Activated naive CD8-positive, alpha-beta T cell treated with anti-CD3 and anti-CD28 coated beads, Interleukin-2, amount 50 U/mL, for 24 hours (primary cell): Measurements from ENCODE around the gene GPR15.

Source experiments
- ATAC-seq: fragments of 150-1000 bp; cut with Tn5 transposase; one replicate; pipeline ENCODE4 v1.10.0; 2021
- DNase-seq: peaks from one replicate; pipeline ENCODE4 v3.0.0; 2021
- H3K27ac Mint-ChIP-seq: one replicate; pipeline ENCODE4 v1.8.0; 2021; ENCODE audit warnings: mild to moderate bottlenecking, mixed read lengths
- H3K27me3 Mint-ChIP-seq: one replicate; pipeline ENCODE4 v1.8.0; 2021; ENCODE audit warnings: mixed read lengths
- H3K36me3 Mint-ChIP-seq: one replicate; pipeline ENCODE4 v1.8.0; 2021; ENCODE audit warnings: low read depth, mixed read lengths
- H3K4me1 Mint-ChIP-seq: one replicate; pipeline ENCODE4 v1.8.0; 2021; ENCODE audit warnings: mixed read lengths
- H3K4me3 Mint-ChIP-seq: one replicate; pipeline ENCODE4 v1.8.0; 2021; ENCODE audit warnings: mild to moderate bottlenecking, moderate library complexity, mixed read lengths
- H3K9me3 Mint-ChIP-seq: one replicate; pipeline ENCODE4 v1.8.0; 2021; ENCODE audit warnings: mixed read lengths

GPR15 gene

DNA sequence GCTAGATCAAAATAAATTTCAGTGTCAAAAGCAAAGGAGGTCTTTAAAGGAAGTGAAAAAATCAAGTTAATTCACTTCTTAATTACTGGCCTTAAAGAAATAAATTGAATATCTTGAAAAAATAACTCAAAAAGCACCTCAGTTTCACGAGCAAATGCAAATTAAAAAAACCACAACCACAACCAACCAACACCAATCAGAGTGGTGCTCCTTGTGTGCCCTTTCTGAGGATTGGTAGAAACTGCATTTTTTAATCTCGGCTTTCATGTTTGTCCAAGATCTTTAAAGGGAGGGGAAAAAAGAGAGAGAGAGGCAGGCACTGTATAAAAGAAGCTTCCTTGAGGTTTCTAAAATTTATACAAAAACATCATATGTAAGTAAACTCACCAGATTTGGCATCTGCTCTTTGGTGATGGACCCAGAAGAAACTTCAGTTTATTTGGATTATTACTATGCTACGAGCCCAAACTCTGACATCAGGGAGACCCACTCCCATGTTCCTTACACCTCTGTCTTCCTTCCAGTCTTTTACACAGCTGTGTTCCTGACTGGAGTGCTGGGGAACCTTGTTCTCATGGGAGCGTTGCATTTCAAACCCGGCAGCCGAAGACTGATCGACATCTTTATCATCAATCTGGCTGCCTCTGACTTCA, at the start of gene GPR15:
Gene GPR15 (plus strand): TSS at position 357 of the 653 bp plus-strand sequence. CDS start 56 bp downstream, at position 413.
- ATAC-seq (no peak), DNase-seq (no peak)
- Mint-ChIP-seq H3K27ac (peak within 1 kb of the TSS; percentile 29), H3K4me1 (peaks cover 35% of the 10 kb centered on the region), H3K9me3 (no peaks in the 10 kb centered on the region), H3K36me3 (peaks cover 7% of the 10 kb centered on the region), H3K4me3 (peak within 1 kb of the TSS; percentile 62), H3K27me3 (no peaks in the 10 kb centered on the region)

DNA sequence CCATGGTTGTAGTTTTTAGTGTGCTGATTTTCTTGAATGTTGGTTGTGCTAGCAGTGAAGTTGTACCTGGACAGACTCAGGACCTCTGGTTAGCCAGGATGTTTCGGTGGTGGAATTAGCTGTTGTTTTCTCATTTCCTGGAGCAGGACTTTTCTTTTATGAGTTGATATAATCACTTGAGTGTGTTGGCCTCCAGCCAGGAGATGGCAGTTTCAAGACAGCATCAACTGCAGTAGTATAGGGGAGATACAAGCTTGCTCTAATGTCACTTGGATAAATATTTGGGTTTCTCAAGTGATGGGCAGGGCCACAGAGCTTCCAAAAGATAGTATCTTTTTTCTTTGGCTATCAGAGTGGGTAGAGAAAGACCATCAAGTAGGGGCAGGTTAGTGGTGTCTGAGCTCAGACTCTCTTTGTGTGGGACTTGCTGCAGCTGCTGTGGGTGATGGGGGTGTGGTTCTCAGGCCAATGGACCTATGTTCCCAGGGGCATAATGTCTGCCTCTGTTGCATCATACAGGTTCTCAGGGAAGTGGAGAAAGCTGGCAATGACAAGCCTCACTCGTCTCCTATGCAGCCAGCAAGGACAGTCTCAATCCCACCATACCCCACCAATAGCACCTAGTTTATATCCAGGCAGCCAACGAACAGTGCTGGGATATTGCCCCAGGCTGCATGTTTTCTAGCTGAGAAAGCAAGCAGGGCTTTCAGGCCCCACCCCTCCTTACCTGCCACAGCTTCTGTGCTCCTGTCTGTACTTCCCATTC, 48.9 kb upstream of the GPR15 start:
- no peaks in the 10 kb centered on the region for H3K4me1 Mint-ChIP-seq
- no peak overlapping the region for H3K4me3 Mint-ChIP-seq
- no peak overlapping the region for H3K27ac Mint-ChIP-seq
- peaks cover 52% of the 10 kb centered on the region for H3K9me3 Mint-ChIP-seq
- peaks cover 10% of the 10 kb centered on the region for H3K36me3 Mint-ChIP-seq
- H3K27me3 Mint-ChIP-seq = peaks cover 2% of the 10 kb centered on the region
- ATAC-seq (no peak), DNase-seq (no peak)

DNA sequence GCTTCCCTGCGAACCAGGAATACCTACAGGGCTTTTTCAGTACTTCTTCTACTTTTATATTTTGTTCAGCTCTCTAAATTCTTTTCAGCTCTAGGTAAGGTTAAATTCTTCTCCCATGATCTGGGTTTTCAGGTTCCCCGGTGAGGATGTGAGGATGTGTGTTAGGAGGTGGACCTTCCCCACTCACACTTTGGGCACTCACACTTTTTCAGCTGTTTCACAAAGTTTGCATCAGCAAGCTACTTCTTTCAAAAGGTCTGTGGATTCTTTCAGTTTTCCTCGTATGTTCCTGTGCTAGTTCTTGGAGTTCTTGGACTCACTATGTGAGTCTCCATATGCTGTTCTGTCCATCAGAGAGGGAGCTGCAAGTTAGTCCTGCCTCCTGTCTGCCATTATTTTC, 48.2 kb upstream of the GPR15 start:
- DNase-seq (no peak), ATAC-seq (no peak)
- Mint-ChIP-seq H3K4me3 (no peak overlapping the region), H3K9me3 (peaks cover 57% of the 10 kb centered on the region), H3K27ac (no peak overlapping the region), H3K36me3 (peaks cover 10% of the 10 kb centered on the region), H3K27me3 (peaks cover 2% of the 10 kb centered on the region), H3K4me1 (no peaks in the 10 kb centered on the region)

DNA sequence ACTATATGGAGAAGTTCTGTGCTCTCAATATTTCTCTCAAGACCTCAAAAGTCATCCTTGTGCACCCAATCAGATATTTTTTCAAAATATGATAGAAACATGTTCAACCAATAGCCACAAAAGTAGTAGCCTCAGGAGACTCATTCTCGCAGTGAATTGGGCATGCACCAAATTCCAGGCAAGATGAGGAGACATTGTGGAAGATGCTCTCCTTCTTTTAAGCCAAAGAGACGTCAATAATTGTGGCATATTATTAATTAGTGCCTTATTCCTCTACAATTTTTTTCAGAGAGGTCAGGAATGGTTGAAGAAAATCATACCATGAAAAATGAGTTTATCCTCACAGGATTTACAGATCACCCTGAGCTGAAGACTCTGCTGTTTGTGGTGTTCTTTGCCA, 34.4 kb upstream of the GPR15 start, which contains the start of gene OR5K2:
Gene OR5K2 (plus strand): TSS at position 301 of the 400 bp plus-strand sequence. CDS start 0 bp downstream, at position 301.
- H3K36me3 Mint-ChIP-seq = peaks cover 1% of the 10 kb centered on the region
- H3K27ac Mint-ChIP-seq = no peak within 1 kb of the TSS
- H3K27me3 Mint-ChIP-seq = no peaks in the 10 kb centered on the region
- DNase-seq (no peak), ATAC-seq (no peak)
- H3K9me3 Mint-ChIP-seq = no peaks in the 10 kb centered on the region
- H3K4me3 Mint-ChIP-seq = no peak within 1 kb of the TSS
- H3K4me1 Mint-ChIP-seq = no peaks in the 10 kb centered on the region

DNA sequence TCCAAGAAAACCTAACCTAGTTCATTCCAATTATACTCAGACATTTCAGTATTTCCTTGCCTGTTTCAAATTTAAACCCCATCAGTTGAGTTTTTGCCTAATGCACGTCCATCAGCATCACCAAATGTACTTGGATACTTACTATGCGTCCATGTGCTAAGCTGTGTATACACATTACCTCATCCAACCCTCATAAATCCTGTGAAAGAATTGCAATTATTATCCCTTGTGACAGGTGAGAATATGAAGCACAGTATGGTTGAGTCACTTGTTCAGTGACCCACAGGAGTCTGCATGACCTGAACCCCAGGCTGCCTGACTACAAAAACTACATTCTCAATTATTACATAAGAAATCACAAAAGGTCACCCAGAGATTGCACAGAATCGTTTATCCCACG, 31.8 kb upstream of the GPR15 start:
- H3K4me1 Mint-ChIP-seq = peaks cover 13% of the 10 kb centered on the region
- H3K4me3 Mint-ChIP-seq = no peak overlapping the region
- peaks cover 10% of the 10 kb centered on the region for H3K36me3 Mint-ChIP-seq
- no peak for DNase-seq
- H3K9me3 Mint-ChIP-seq = no peaks in the 10 kb centered on the region
- ATAC-seq = no peak
- no peaks in the 10 kb centered on the region for H3K27me3 Mint-ChIP-seq
- H3K27ac Mint-ChIP-seq = no peak overlapping the region

DNA sequence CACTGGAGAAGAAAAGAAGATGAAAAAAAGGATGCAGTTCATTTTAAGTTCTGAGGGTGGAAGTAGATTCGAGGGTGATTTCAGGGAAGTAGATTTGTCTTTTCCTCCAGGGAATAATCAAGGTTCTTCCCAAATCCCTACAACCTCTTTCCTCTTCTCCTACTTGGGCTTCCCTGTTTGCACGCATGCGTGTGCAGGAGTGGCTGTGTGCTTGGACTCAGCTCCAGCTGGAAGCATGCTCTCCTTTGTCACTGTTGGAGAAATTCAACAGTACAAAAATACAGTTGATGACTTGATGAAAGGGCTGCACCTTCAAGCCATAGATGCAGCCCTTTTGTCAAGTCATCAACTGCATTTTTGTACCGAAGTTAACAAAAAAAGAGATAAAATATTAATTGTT, 30.5 kb upstream of the GPR15 start:
- no peaks in the 10 kb centered on the region for H3K27me3 Mint-ChIP-seq
- DNase-seq = no peak
- no peak overlapping the region for H3K4me3 Mint-ChIP-seq
- H3K27ac Mint-ChIP-seq = no peak overlapping the region
- H3K36me3 Mint-ChIP-seq = peaks cover 13% of the 10 kb centered on the region
- ATAC-seq = no peak
- H3K9me3 Mint-ChIP-seq = no peaks in the 10 kb centered on the region
- H3K4me1 Mint-ChIP-seq = peaks cover 13% of the 10 kb centered on the region

DNA sequence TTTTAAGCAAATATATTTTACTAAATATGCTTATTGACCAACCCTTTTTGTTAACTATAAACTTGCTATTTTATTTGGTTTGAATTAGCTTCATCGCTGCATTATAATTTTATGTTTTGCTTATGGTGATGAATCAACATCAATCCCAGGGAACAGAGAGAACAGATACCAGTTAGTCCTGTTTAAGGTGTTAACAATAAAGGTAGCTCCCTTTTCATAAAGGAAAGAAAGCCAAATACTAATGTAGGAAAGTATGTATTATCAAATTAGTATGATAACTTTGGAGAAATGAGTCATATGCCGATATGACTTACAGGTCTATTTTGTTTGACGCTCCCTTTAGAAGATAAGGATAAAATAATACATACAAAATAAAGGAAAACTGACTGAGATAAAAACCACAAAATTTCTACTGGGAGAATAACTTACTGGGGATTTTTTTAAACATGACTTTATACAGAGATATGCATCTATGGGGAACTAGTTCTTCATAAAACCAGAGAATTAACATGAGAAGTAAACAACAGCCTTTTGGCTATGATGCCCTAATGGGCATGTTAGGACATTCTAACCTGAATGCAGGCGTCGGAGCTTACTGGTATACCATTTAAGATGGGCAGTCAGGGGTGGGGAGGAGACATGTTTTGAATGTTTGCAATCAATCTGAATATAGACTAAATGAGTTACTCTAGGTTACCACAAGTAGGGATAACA, 29.8 kb upstream of the GPR15 start:
- no peaks in the 10 kb centered on the region for H3K9me3 Mint-ChIP-seq
- no peak for ATAC-seq
- DNase-seq = no peak
- no peak overlapping the region for H3K4me3 Mint-ChIP-seq
- H3K4me1 Mint-ChIP-seq = peaks cover 13% of the 10 kb centered on the region
- H3K27me3 Mint-ChIP-seq = no peaks in the 10 kb centered on the region
- H3K36me3 Mint-ChIP-seq = peaks cover 19% of the 10 kb centered on the region
- no peak overlapping the region for H3K27ac Mint-ChIP-seq

DNA sequence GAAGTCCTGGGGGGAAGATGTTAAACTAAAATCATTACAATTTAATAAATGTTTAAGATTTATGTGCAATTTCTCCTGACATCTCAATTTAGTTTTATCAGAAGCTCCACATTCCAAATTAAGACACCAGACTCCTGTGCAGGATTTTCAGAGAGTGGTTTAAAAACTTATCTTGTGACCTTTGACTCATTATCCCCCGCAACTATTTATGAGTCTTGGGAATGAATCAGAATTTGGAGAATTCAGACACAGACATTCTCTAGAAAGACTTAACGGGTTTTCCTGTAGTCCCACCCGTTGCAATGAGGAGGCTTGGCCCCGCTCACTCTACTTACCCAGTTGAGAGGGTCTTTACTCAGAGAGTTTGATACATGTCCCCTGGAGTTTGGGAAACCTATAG, 27.2 kb upstream of the GPR15 start:
- ATAC-seq (no peak), DNase-seq (no peak)
- H3K27ac Mint-ChIP-seq = no peak overlapping the region
- no peaks in the 10 kb centered on the region for H3K9me3 Mint-ChIP-seq
- H3K27me3 Mint-ChIP-seq = no peaks in the 10 kb centered on the region
- H3K4me1 Mint-ChIP-seq = peaks cover 17% of the 10 kb centered on the region
- no peak overlapping the region for H3K4me3 Mint-ChIP-seq
- peaks cover 23% of the 10 kb centered on the region for H3K36me3 Mint-ChIP-seq

DNA sequence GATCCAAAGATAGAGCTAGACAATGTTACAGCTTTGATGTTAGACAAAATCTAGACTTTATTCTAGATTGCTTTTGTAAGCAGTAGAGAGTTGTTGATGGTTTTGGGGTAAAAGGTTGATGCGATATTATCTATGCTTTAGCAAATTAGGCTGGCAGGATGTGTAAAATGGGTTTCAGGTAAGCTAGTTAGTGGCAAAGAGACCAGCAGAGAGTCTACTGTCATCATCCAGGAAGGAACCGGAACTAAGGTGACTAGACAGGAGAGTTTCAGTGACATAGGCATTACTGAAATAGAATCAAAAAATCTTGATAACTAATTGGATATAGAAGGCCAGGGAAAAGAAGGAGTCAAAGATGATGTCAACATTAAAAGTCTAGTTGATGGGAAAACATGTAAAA, 23.2 kb upstream of the GPR15 start:
- Mint-ChIP-seq H3K27me3 (no peaks in the 10 kb centered on the region), H3K36me3 (peaks cover 32% of the 10 kb centered on the region), H3K27ac (no peak overlapping the region), H3K4me3 (no peak overlapping the region), H3K4me1 (peaks cover 18% of the 10 kb centered on the region), H3K9me3 (no peaks in the 10 kb centered on the region)
- DNase-seq = no peak
- no peak for ATAC-seq

DNA sequence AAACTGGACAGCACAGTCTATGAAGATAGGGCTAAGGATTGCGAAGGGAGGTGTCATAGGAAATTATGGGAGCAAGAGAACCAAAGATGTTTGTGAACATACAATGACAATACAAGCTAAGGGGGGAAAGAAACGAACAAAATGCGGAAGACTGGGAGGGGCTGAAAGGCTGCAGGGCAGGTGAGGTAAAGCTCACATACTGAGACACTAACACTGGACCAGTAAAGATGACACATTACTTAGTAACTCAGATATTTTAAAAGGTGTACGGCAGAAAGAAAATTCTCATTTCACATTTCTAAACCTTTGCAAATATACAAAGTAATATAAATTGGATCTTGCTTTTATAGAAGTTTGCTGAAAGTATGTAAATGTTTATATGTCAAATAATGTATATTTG, 19.2 kb upstream of the GPR15 start:
- no peak overlapping the region for H3K4me3 Mint-ChIP-seq

DNA sequence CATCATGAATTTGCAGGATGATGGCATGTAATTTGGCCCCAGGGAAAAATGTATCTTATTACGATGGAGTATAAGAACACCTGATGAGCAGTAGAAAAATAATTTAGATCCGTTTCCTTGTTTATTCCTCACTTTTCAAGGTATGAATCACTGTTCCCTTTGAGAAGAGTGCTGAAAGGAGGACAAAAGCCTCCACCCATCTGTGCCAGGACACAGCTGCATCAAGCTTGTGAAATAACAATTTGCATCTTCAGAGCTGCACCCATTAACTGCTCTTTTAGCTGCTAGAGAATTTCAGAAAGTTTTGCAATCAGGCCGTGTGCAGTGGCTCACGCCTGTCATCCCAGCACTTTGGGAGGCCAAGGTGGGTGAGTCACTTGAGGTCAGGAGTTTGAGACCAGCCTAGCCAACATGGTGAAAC, 18.7 kb upstream of the GPR15 start:
- H3K27ac Mint-ChIP-seq = no peak overlapping the region
- H3K4me3 Mint-ChIP-seq = no peak overlapping the region
- H3K27me3 Mint-ChIP-seq = no peaks in the 10 kb centered on the region
- H3K4me1 Mint-ChIP-seq = peaks cover 43% of the 10 kb centered on the region
- no peak for DNase-seq
- no peak for ATAC-seq
- peaks cover 52% of the 10 kb centered on the region for H3K36me3 Mint-ChIP-seq
- H3K9me3 Mint-ChIP-seq = no peaks in the 10 kb centered on the region

More for the DNA sequence above, 19.2 kb upstream of the GPR15 start:
- Mint-ChIP-seq H3K4me1 (peaks cover 37% of the 10 kb centered on the region), H3K36me3 (peaks cover 48% of the 10 kb centered on the region), H3K9me3 (no peaks in the 10 kb centered on the region), H3K27me3 (no peaks in the 10 kb centered on the region), H3K27ac (no peak overlapping the region)
- ATAC-seq = no peak
- no peak for DNase-seq

DNA sequence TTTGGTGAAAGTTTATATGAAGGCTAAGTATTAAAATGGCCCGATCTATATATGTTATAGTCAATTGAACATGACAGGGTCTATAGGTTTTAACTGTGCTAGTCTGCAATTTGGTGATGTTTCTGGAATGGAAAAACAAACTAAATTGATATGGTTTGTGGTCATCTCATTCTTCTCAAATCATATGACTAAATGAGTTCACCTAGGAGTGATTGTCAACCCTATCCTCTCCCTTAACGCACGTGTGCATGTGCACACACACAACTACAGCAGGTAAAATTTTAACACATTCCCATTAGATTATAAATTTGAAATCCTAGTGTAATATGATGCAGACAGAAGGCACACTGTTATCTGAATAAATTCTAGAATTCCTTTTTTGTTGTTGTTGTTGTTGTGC, 18.0 kb upstream of the GPR15 start:
- no peak overlapping the region for H3K27ac Mint-ChIP-seq
- ATAC-seq (peak; percentile 70), DNase-seq (no peak)
- peaks cover 57% of the 10 kb centered on the region for H3K36me3 Mint-ChIP-seq
- H3K4me3 Mint-ChIP-seq = no peak overlapping the region
- no peaks in the 10 kb centered on the region for H3K9me3 Mint-ChIP-seq
- no peaks in the 10 kb centered on the region for H3K27me3 Mint-ChIP-seq
- peaks cover 46% of the 10 kb centered on the region for H3K4me1 Mint-ChIP-seq

DNA sequence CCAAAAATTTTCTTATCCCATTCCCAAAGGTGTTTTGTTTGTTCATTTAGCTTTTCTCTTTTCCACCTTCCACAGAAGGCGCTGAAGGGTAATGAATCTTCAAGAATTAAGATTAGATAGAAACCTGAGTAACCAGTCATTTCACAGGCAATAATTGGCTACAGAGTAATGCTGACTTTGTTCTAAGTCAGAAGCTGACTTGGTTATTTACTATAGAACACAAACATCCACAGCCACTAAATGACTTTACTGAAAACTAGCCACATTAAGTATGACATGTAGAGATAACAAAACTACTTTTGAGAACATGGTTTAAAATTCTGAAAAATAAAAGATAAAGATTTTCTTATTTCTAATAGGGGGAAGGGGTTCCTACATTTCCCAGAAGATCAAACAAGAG, 16.8 kb upstream of the GPR15 start:
- ATAC-seq = no peak

DNA sequence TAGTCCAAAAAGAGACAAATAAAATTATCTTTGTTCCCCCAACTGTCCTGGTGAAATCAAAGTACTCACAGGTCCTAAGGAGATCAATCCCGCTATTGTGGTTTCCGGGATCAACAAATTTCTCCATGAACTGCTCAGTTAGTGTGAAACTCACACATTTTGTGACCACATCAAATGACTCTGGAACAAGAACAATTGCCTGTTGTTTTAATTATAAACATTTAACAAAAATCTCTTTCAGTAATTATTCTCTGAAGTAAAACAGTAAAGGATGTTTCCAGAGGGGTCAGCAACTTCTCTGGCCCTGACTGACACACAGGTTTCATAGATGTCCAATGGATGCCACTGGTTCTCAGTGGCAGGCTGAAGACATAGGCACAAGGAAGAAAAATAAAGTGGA, 13.0 kb upstream of the GPR15 start:
- Mint-ChIP-seq H3K27me3 (no peaks in the 10 kb centered on the region), H3K9me3 (no peaks in the 10 kb centered on the region), H3K4me1 (peaks cover 72% of the 10 kb centered on the region), H3K36me3 (peaks cover 71% of the 10 kb centered on the region), H3K4me3 (peak overlapping the region; percentile 97), H3K27ac (peak overlapping the region; percentile 59)
- ATAC-seq (no peak), DNase-seq (no peak)

More for the DNA sequence above, 16.8 kb upstream of the GPR15 start:
- H3K9me3 Mint-ChIP-seq = no peaks in the 10 kb centered on the region
- H3K36me3 Mint-ChIP-seq = peaks cover 68% of the 10 kb centered on the region
- no peak overlapping the region for H3K4me3 Mint-ChIP-seq
- peaks cover 58% of the 10 kb centered on the region for H3K4me1 Mint-ChIP-seq
- DNase-seq = no peak
- H3K27me3 Mint-ChIP-seq = no peaks in the 10 kb centered on the region
- H3K27ac Mint-ChIP-seq = no peak overlapping the region

DNA sequence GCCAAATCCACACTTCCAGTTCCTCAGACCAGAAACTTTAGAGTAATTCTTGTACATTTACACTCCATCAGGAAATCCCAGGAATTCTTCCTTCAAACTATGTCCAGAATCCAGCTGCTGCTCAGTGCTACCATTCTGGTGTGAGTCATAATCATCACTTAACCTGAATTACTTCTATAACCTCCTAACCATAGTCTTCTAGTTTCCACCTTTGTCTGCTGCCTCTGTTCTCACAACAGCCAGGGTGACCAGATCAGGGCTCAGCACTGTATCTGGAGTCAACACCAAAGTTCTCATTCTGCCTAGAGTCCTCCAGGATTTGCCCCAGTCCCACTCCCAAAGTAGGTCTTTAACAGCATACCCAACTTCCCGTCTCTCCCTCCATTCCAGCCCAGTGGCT, 12.4 kb upstream of the GPR15 start:
- no peak for ATAC-seq
- no peaks in the 10 kb centered on the region for H3K27me3 Mint-ChIP-seq
- DNase-seq = no peak
- peaks cover 67% of the 10 kb centered on the region for H3K36me3 Mint-ChIP-seq
- no peaks in the 10 kb centered on the region for H3K9me3 Mint-ChIP-seq
- H3K4me3 Mint-ChIP-seq = peak overlapping the region; percentile 97
- H3K27ac Mint-ChIP-seq = peak overlapping the region; percentile 59
- H3K4me1 Mint-ChIP-seq = peaks cover 68% of the 10 kb centered on the region
